Cardiac ventricle fibroblast (primary cell): ENCODE data around the gene GABRB3. TPM values are rescaled to one million over a fixed set of nuclear protein-coding genes. Genes with fewer than 3 reads are reported as not detected.

ENCODE experiments used
- total RNA-seq: library from RNA; depleted of rRNA; stranded (reverse); fragments of >200 nt; gene quantifications from 2 replicates; pipeline ENCODE4 v1.2.3, GENCODE V29; 2015

Gene GABRB3
- total RNA-seq: 0.44 and 1.1 TPM in 2 replicates

DNA sequence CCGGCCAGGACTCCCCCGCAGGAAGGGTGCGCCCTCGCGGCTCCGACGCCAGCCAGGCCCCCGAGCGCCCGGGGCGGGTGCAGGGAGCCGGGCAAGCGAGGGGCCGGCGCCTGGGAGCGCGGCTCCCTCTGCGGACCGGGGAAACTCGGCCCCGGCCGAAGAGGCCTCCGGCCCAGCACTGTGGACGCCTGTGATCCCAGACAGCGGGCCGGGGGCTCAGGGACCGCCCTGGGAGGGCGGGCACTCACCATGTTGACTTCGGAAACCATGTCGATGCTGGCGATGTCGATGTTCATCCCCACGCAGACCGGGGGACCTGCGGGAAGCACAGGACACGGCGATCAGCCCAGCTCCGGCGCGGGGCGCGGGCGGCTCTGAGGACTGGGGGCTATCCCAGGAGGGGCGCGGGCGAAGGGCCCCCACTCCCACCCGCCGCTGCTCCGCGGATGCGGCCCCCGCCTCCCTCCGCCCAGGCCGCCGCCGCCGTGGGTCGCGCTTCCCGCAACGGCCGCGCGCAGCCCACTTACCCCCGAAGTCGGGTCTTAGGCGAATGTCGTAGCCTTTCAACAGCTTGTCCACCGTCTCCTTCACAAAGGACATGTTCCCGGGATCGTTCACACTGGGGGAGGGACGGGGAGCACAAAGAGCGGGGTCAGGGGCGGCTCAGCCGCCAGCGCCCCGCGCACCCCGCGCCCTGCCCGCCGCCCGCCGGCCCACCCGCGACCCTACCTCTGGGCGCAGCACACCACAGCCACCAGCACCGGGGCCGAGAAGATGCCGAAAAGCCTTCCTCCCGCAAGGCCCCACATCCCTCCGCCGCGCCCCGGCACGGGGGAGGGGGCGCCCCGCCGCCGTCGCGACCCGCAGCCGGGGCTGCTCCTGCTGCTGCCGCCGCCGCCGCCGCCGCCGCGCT, at the start of gene GABRB3:
TSS of gene GABRB3 (minus strand) at position 913 of the 913 bp plus-strand sequence.

Other genes with a start within 250 kb of the GABRB3 start
- not detected in 2 replicates for gene GABRA5, start 94.0 kb upstream of the GABRB3 start, total RNA-seq
- not detected in 2 replicates for gene GABRG3, start 198.1 kb upstream of the GABRB3 start, total RNA-seq